WTC11 (cell line): ENCODE data around the gene CDK7. TPM values are rescaled to one million over a fixed set of nuclear protein-coding genes. Genes with fewer than 3 reads are reported as not detected.

Source experiments
- ATAC-seq: fragments of 200-7000 bp; cut with Tn5 transposase; 2 replicates; pipeline ENCODE4 v1.10.0; 2021; ENCODE audit warnings: mild to moderate bottlenecking, moderate library complexity
- CTCF ChIA-PET: fragments of 300-600 bp; sonication (Branson Sonifier 250); formaldehyde crosslinking; loops from one replicate; lab custom pipeline; 2021; ENCODE audit warnings: antibody characterized with exemption; lab: Charles Lee
- POLR2A ChIA-PET: fragments of 350-600 bp; sonication (Branson Sonifier 250); formaldehyde crosslinking; loops from one replicate; lab custom pipeline; 2021; ENCODE audit warnings: antibody characterized with exemption; lab: Charles Lee
- DNase-seq: peaks from one replicate; pipeline ENCODE4 v3.0.0; 2021; ENCODE audit warnings: low spot score
- H3K27ac Mint-ChIP-seq: 2 replicates; pipeline ENCODE4 v1.8.0; 2021; ENCODE audit warnings: mixed read lengths
- H3K27me3 Mint-ChIP-seq: 2 replicates; pipeline ENCODE4 v1.8.0; 2021; ENCODE audit warnings: low read depth, mild to moderate bottlenecking, moderate library complexity, mixed read lengths
- H3K36me3 Mint-ChIP-seq: 2 replicates; pipeline ENCODE4 v1.8.0; 2021; ENCODE audit warnings: mixed read lengths
- H3K4me1 Mint-ChIP-seq: 2 replicates; pipeline ENCODE4 v1.8.0; 2022; ENCODE audit warnings: mixed read lengths
- H3K4me3 Mint-ChIP-seq: 2 replicates; pipeline ENCODE4 v1.8.0; 2021; ENCODE audit warnings: mild to moderate bottlenecking, moderate library complexity, mixed read lengths
- H3K9me3 Mint-ChIP-seq: 2 replicates; pipeline ENCODE4 v1.8.0; 2021; ENCODE audit warnings: mixed read lengths
- ATF2 ChIP-seq: sonication (generic); formaldehyde crosslinking; IDR thresholded peaks from 2 replicates; pipeline ENCODE4 v1.8.1; 2022; ENCODE audit warnings: low read depth, missing genetic modification reagents, borderline replicate concordance
- ATF6 ChIP-seq: sonication (generic); formaldehyde crosslinking; IDR thresholded peaks from 2 replicates; pipeline ENCODE4 v1.8.1; 2023; ENCODE audit warnings: mild to moderate bottlenecking, missing genetic modification reagents
- CBFB ChIP-seq: sonication (generic); formaldehyde crosslinking; IDR thresholded peaks from 2 replicates; pipeline ENCODE4 v1.8.1; 2022; ENCODE audit warnings: mild to moderate bottlenecking, low read depth, missing genetic modification reagents
- CREM ChIP-seq: sonication (generic); formaldehyde crosslinking; IDR thresholded peaks from 2 replicates; pipeline ENCODE4 v1.8.1; 2022; ENCODE audit warnings: mild to moderate bottlenecking, missing genetic modification reagents, moderate library complexity
- ELF4 ChIP-seq: sonication (generic); formaldehyde crosslinking; IDR thresholded peaks from 2 replicates; pipeline ENCODE4 v1.8.1; 2022; ENCODE audit warnings: low read depth, mild to moderate bottlenecking, moderate library complexity, missing genetic modification reagents
- ETV6 ChIP-seq: sonication (generic); formaldehyde crosslinking; IDR thresholded peaks from 2 replicates; pipeline ENCODE4 v1.8.1; 2022; ENCODE audit warnings: mild to moderate bottlenecking, missing genetic modification reagents
- FOXJ3 ChIP-seq: sonication (generic); formaldehyde crosslinking; IDR thresholded peaks from 2 replicates; pipeline ENCODE4 v1.9.0; 2021; ENCODE audit warnings: missing genetic modification reagents, mild to moderate bottlenecking, borderline replicate concordance
- FOXP4 ChIP-seq: sonication (generic); formaldehyde crosslinking; IDR thresholded peaks from 2 replicates; pipeline ENCODE4 v1.8.0; 2022; ENCODE audit warnings: mild to moderate bottlenecking, missing genetic modification reagents
- GRHL2 ChIP-seq: fragments of 250-450 bp; sonication (Bioruptor Pico); IDR thresholded peaks from 2 replicates; pipeline ENCODE4 v1.8.0; 2022; ENCODE audit warnings: mild to moderate bottlenecking, moderate library complexity; ENCODE audit not compliant: insufficient replicate concordance, severe bottlenecking
- JAZF1 ChIP-seq: fragments of 250-450 bp; sonication (Bioruptor Pico); IDR thresholded peaks from 2 replicates; pipeline ENCODE4 v1.9.0; 2021; ENCODE audit warnings: moderate library complexity, mild to moderate bottlenecking, inconsistent platforms
- MAX ChIP-seq: sonication (generic); formaldehyde crosslinking; IDR thresholded peaks from 2 replicates; pipeline ENCODE4 v1.8.0; 2022; ENCODE audit warnings: mild to moderate bottlenecking, missing genetic modification reagents
- NFYB ChIP-seq: sonication (generic); formaldehyde crosslinking; conservative IDR thresholded peaks from 2 replicates; pipeline ENCODE4 v1.8.0; 2022; ENCODE audit warnings: low read depth, missing genetic modification reagents
- NR2C2 ChIP-seq: sonication (generic); formaldehyde crosslinking; IDR thresholded peaks from 2 replicates; pipeline ENCODE4 v1.8.0; 2022; ENCODE audit warnings: mild to moderate bottlenecking, missing genetic modification reagents
- NR3C1 ChIP-seq: sonication (generic); formaldehyde crosslinking; conservative IDR thresholded peaks from 2 replicates; pipeline ENCODE4 v1.8.1; 2023; ENCODE audit warnings: low read depth, mild to moderate bottlenecking, missing genetic modification reagents
- OVOL2 ChIP-seq: fragments of 250-450 bp; sonication (Bioruptor Pico); IDR thresholded peaks from 2 replicates; pipeline ENCODE4 v1.9.0; 2021; ENCODE audit warnings: mild to moderate bottlenecking, borderline replicate concordance
- PREB ChIP-seq: sonication (generic); formaldehyde crosslinking; IDR thresholded peaks from 2 replicates; pipeline ENCODE4 v1.8.1; 2022; ENCODE audit warnings: mild to moderate bottlenecking, missing genetic modification reagents, moderate library complexity, borderline replicate concordance
- STAT6 ChIP-seq: sonication (generic); formaldehyde crosslinking; conservative IDR thresholded peaks from 2 replicates; pipeline ENCODE4 v1.8.1; 2023; ENCODE audit warnings: mild to moderate bottlenecking, low read depth, missing genetic modification reagents, moderate library complexity
- TCF7 ChIP-seq: sonication (generic); formaldehyde crosslinking; IDR thresholded peaks from 2 replicates; pipeline ENCODE4 v1.8.0; 2022; ENCODE audit warnings: mild to moderate bottlenecking, low read depth, missing genetic modification reagents, moderate library complexity
- TEAD4 ChIP-seq: sonication (generic); formaldehyde crosslinking; IDR thresholded peaks from 2 replicates; pipeline ENCODE4 v1.8.0; 2022; ENCODE audit warnings: mild to moderate bottlenecking, missing genetic modification reagents
- TP53 ChIP-seq: sonication (generic); formaldehyde crosslinking; IDR thresholded peaks from 2 replicates; pipeline ENCODE4 v1.8.1; 2023; ENCODE audit warnings: mild to moderate bottlenecking, missing genetic modification reagents
- ZNF671 ChIP-seq: fragments of 250-450 bp; sonication (Bioruptor Pico); IDR thresholded peaks from 2 replicates; pipeline ENCODE4 v1.8.0; 2021; ENCODE audit warnings: mild to moderate bottlenecking
- ZSCAN18 ChIP-seq: fragments of 250-450 bp; sonication (Bioruptor Pico); IDR thresholded peaks from 2 replicates; pipeline ENCODE4 v2.1.2; 2022; ENCODE audit warnings: mild to moderate bottlenecking, moderate library complexity
- total RNA-seq: library from RNA; stranded (reverse); gene quantifications from 3 replicates; pipeline ENCODE4 v1.2.3, GENCODE V29; 2021

Gene CDK7
- total RNA-seq, 1 experiment from 2014 or later, result 62.7 TPM

- no peak for TF ChIP-seq GRHL2
- TF ChIP-seq ZSCAN18, result no peak
- peak; percentile 73; the same call in 1 of the 2 replicates for TF ChIP-seq ETV6 (CRISPR knock-in tag)
- peak; percentile 75 for TF ChIP-seq FOXP4 (CRISPR knock-in tag)
- no peak for TF ChIP-seq CREM (CRISPR knock-in tag)
- peak; percentile 33; the same call in 1 of the 2 replicates for TF ChIP-seq NFYB
Measured at GRCh38 chr5:69234457-69235268, at the start of gene CDK7 (continued).

- DNase-seq (no peak), ATAC-seq (no peak)
- Mint-ChIP-seq H3K9me3 (no peaks in the 10 kb centered on the region), H3K4me1 (peaks cover 13% of the 10 kb centered on the region), H3K27ac (0 out of 2 replicates have a peak overlapping the region, but pooled peaks have one; percentile 49), H3K27me3 (no peaks in the 10 kb centered on the region), H3K36me3 (peaks cover 5% of the 10 kb centered on the region), H3K4me3 (peak overlapping the region; percentile 45)
- ChIA-PET POLR2A (no interaction called here), CTCF (no interaction called here)
- TF ChIP-seq ATF6 (CRISPR knock-in tag) (no peak), FOXJ3 (CRISPR knock-in tag) (no peak), MAX (no peak), TCF7 (CRISPR knock-in tag) (no peak), PREB (CRISPR knock-in tag) (no peak), ZNF671 (CRISPR knock-in tag) (no peak), FOXP4 (CRISPR knock-in tag) (no peak), STAT6 (CRISPR knock-in tag) (no peak), OVOL2 (CRISPR knock-in tag) (no peak), CBFB (no peak), TEAD4 (CRISPR knock-in tag) (no peak), ATF2 (CRISPR knock-in tag) (no peak), NR2C2 (no peak), ELF4 (CRISPR knock-in tag) (no peak), NR3C1 (CRISPR knock-in tag) (no peak), JAZF1 (CRISPR knock-in tag) (no peak), GRHL2 (no peak), TP53 (CRISPR knock-in tag) (no peak)
Measured at GRCh38 chr5:69187342-69187741, 47.3 kb upstream of the CDK7 start.
